Loucy (cell line): Measurements from ENCODE around the gene SESN3.

Source experiments
- CTCF ChIP-seq: fragments of 200-600 bp; sonication (generic); conservative IDR thresholded peaks from 2 replicates; pipeline ENCODE4 v1.5.1; 2014; ENCODE audit warnings: mild to moderate bottlenecking, antibody characterized with exemption, low read length
- EZH2phosphoT487 ChIP-seq: fragments of 200-600 bp; IDR thresholded peaks from 2 replicates; pipeline ENCODE4 v1.6.1; 2018; ENCODE audit warnings: antibody characterized with exemption, mild to moderate bottlenecking, moderate library complexity, borderline replicate concordance

GRCh38 chr11:95135155-95135554 lies 95.8 kb downstream of the SESN3 start:
- no peak for TF ChIP-seq CTCF
- TF ChIP-seq EZH2phosphoT487, result no peak
